H1 (cell line): ENCODE data around the gene B3GAT1. TPM values are rescaled to one million over a fixed set of nuclear protein-coding genes. Genes with fewer than 3 reads are reported as not detected.

Experiments
- CTCF ChIA-PET: fragments of 300-600 bp; sonication (Branson Sonifier 250); formaldehyde crosslinking; loops from one replicate; lab custom pipeline; 2021; ENCODE audit not compliant: partially characterized antibody; lab: Charles Lee
- POLR2A ChIA-PET: fragments of 300-600 bp; sonication (Branson Sonifier 250); formaldehyde crosslinking; loops from one replicate; lab custom pipeline; 2021; ENCODE audit warnings: inconsistent platforms; ENCODE audit not compliant: partially characterized antibody; lab: Charles Lee
- DNase-seq, 2 experiments: peaks; one replicate each; pipeline versions ENCODE4 v3.0.0 to v3.0.0-alpha.2; 2010 to 2022; ENCODE audit warnings: low spot score in 2 of 2, low read depth in 1 of 2, mixed read lengths in 1 of 2
- FAIRE-seq: peaks from 2 replicates; lab custom pipeline; 2011; peaks lifted over from hg19 to GRCh38; lab: Jason Lieb, UNC
- H2AFZ ChIP-seq: 2 replicates; pipeline ENCODE4 v1.8.1; 2012; ENCODE audit warnings: low read length, inconsistent platforms
- H2AK5ac ChIP-seq: 2 replicates; pipeline ENCODE4 v1.6.1; 2013; ENCODE audit warnings: low read depth, low read length
- H2BK120ac ChIP-seq: replicated peaks from 2 replicates; pipeline ENCODE3; 2013; ENCODE audit warnings: low read depth, low read length, inconsistent platforms
- H2BK12ac ChIP-seq: 2 replicates; pipeline ENCODE4 v1.6.1; 2013; ENCODE audit warnings: low read depth, low read length
- H2BK15ac ChIP-seq: 2 replicates; pipeline ENCODE4 v1.6.1; 2013; ENCODE audit warnings: low read length
- H2BK20ac ChIP-seq: 2 replicates; pipeline ENCODE4 v1.6.1; 2013; ENCODE audit warnings: low read length
- H2BK5ac ChIP-seq: 2 replicates; pipeline ENCODE4 v1.6.1; 2013; ENCODE audit warnings: low read depth, low read length
- H3K14ac ChIP-seq: 2 replicates; pipeline ENCODE4 v1.6.1; 2013; ENCODE audit warnings: inconsistent platforms; ENCODE audit not compliant: insufficient read length
- H3K18ac ChIP-seq: 2 replicates; pipeline ENCODE4 v1.6.1; 2013; ENCODE audit warnings: low read length; ENCODE audit errors: extremely low read depth
- H3K23ac ChIP-seq: 2 replicates; pipeline ENCODE4 v1.6.1; 2013; ENCODE audit warnings: inconsistent platforms; ENCODE audit not compliant: insufficient read length
- H3K23me2 ChIP-seq: 2 replicates; pipeline ENCODE4 v1.6.1; 2013; ENCODE audit warnings: low read depth, low read length
- H3K27ac ChIP-seq: 2 replicates; pipeline ENCODE4 v1.6.1; 2011; ENCODE audit warnings: low read depth, low read length, inconsistent platforms
- H3K27me3 ChIP-seq, 4 experiments: replicated peaks in 1 of 4; 1 replicate in 1 of 4; 2 replicates in 3 of 4; pipeline versions ENCODE4 v1.6.1 to v1.8.1; 2011 to 2013; ENCODE audit warnings: low read length in 3 of 4, mild to moderate bottlenecking in 3 of 4, inconsistent platforms in 2 of 4, mixed read lengths in 2 of 4, moderate library complexity in 1 of 4; ENCODE audit not compliant: control insufficient read depth in 3 of 4, insufficient read depth in 3 of 4; ENCODE audit errors: extremely low read depth in 1 of 4
- H3K36me3 ChIP-seq, 4 experiments: 2 replicates each; pipeline versions ENCODE4 v1.6.1 to v1.8.1; 2011 to 2013; ENCODE audit warnings: mild to moderate bottlenecking in 4 of 4, low read length in 3 of 4, moderate library complexity in 2 of 4, control low read depth in 1 of 4, inconsistent platforms in 1 of 4; ENCODE audit not compliant: insufficient read depth in 4 of 4, control insufficient read depth in 2 of 4
- H3K4ac ChIP-seq: replicated peaks from 2 replicates; pipeline ENCODE3; 2013; ENCODE audit warnings: low read length, low read depth, mixed read lengths, inconsistent platforms; ENCODE audit not compliant: insufficient read length
- H3K4me1 ChIP-seq, 4 experiments: replicated peaks in 1 of 4; 1 replicate in 1 of 4; 2 replicates in 3 of 4; pipeline versions ENCODE4 v1.6.1 to v1.8.1; 2011 to 2013; ENCODE audit warnings: low read length in 3 of 4, inconsistent platforms in 2 of 4, mixed read lengths in 1 of 4; ENCODE audit not compliant: insufficient read depth in 4 of 4, control insufficient read depth in 3 of 4
- H3K4me2 ChIP-seq, 2 experiments: 2 replicates each; pipeline versions ENCODE4 v1.6.1 to v1.8.1; 2011 to 2013; ENCODE audit warnings: low read depth in 2 of 2, low read length in 2 of 2, control low read depth in 1 of 2, inconsistent platforms in 1 of 2, mild to moderate bottlenecking in 1 of 2; ENCODE audit not compliant: insufficient read depth in 1 of 2
- H3K4me3 ChIP-seq, 4 experiments: fragments of 200-600, 300-600 bp in 1 of 4; sonication (generic), shearing (Covaris generic), sonication (Bioruptor Twin) in 1 of 4; 2 replicates each; pipeline versions ENCODE4 v1.5.1 to v1.8.1; 2011 to 2016; ENCODE audit warnings: low read length in 4 of 4, low read depth in 3 of 4, control low read depth in 2 of 4, inconsistent platforms in 2 of 4, mild to moderate bottlenecking in 2 of 4, mixed read lengths in 1 of 4, moderate library complexity in 1 of 4; ENCODE audit not compliant: insufficient read depth in 2 of 4; ENCODE audit errors: extremely low read depth in 1 of 4
- H3K56ac ChIP-seq: replicated peaks from 2 replicates; pipeline ENCODE3; 2013; ENCODE audit warnings: low read depth, mild to moderate bottlenecking, mixed read lengths, low read length, inconsistent platforms; ENCODE audit not compliant: insufficient read length
- H3K79me1 ChIP-seq: 2 replicates; pipeline ENCODE4 v1.6.1; 2013; ENCODE audit warnings: low read depth, low read length, control low read depth
- H3K79me2 ChIP-seq, 2 experiments: 2 replicates each; pipeline versions ENCODE4 v1.6.1 to v1.8.1; 2012 to 2013; ENCODE audit warnings: low read length in 2 of 2, mild to moderate bottlenecking in 2 of 2, inconsistent platforms in 1 of 2; ENCODE audit not compliant: insufficient read depth in 2 of 2, control insufficient read depth in 1 of 2
- H3K9ac ChIP-seq, 4 experiments: replicated peaks in 1 of 4; 1 replicate in 1 of 4; 2 replicates in 3 of 4; pipeline versions ENCODE4 v1.6.1 to v1.8.1; 2011 to 2013; ENCODE audit warnings: low read depth in 3 of 4, low read length in 3 of 4, control low read depth in 2 of 4, mild to moderate bottlenecking in 2 of 4, moderate library complexity in 2 of 4, inconsistent platforms in 1 of 4; ENCODE audit errors: extremely low read depth in 1 of 4
- H3K9me3 ChIP-seq, 2 experiments: 2 replicates each; pipeline versions ENCODE4 v1.6.1 to v1.8.1; 2012 to 2013; ENCODE audit warnings: mild to moderate bottlenecking in 2 of 2, moderate library complexity in 2 of 2, control low read depth in 1 of 2, inconsistent platforms in 1 of 2, low read depth in 1 of 2, low read length in 1 of 2, mixed read lengths in 1 of 2; ENCODE audit not compliant: insufficient read depth in 2 of 2
- H4K20me1 ChIP-seq, 2 experiments: replicated peaks in 1 of 2; 2 replicates each; pipeline versions ENCODE3 to v1.8.1; 2011 to 2013; ENCODE audit warnings: inconsistent platforms in 2 of 2, low read length in 2 of 2, mild to moderate bottlenecking in 1 of 2; ENCODE audit not compliant: insufficient read depth in 2 of 2, control insufficient read depth in 1 of 2
- H4K5ac ChIP-seq: 2 replicates; pipeline ENCODE4 v1.6.1; 2013; ENCODE audit warnings: low read length, low read depth, mixed read lengths, inconsistent platforms; ENCODE audit not compliant: insufficient read length
- H4K8ac ChIP-seq: 2 replicates; pipeline ENCODE4 v1.8.0; 2013; ENCODE audit warnings: mild to moderate bottlenecking, moderate library complexity, low read length, inconsistent platforms; ENCODE audit not compliant: insufficient read depth; ENCODE audit errors: extremely low read depth
- H4K91ac ChIP-seq: replicated peaks from 2 replicates; pipeline ENCODE3; 2013; ENCODE audit warnings: low read length, mixed read lengths, inconsistent platforms; ENCODE audit not compliant: insufficient read length
- ASH2L ChIP-seq: fragments of 200-600, 300-600 bp; sonication (generic); IDR thresholded peaks from one replicate; pipeline ENCODE4 v1.7.1; 2017; ENCODE audit warnings: low read length
- CEBPB ChIP-seq: IDR thresholded peaks from 2 replicates; pipeline ENCODE4 v1.6.1; 2012; ENCODE audit warnings: low read depth, low read length
- CTBP2 ChIP-seq: IDR thresholded peaks from 2 replicates; pipeline ENCODE4 v1.7.0; 2011; ENCODE audit warnings: borderline replicate concordance, mild to moderate bottlenecking, moderate library complexity, mixed read lengths, low read length; ENCODE audit not compliant: insufficient read depth, insufficient read length
- E2F6 ChIP-seq: IDR thresholded peaks from 2 replicates; pipeline ENCODE4 v1.6.1; 2012; ENCODE audit warnings: inconsistent platforms
- EGR1 ChIP-seq: IDR thresholded peaks from 2 replicates; pipeline ENCODE4 v1.6.1; 2011; ENCODE audit warnings: low read depth, low read length, borderline replicate concordance
- GABPA ChIP-seq: IDR thresholded peaks from 2 replicates; pipeline ENCODE4 v1.6.1; 2011; ENCODE audit warnings: mild to moderate bottlenecking, low read length, moderate library complexity, borderline replicate concordance; ENCODE audit not compliant: insufficient read depth
- HDAC6 ChIP-seq: IDR thresholded peaks from one replicate; pipeline ENCODE4 v1.7.1; 2012; ENCODE audit warnings: low read depth, mild to moderate bottlenecking, inconsistent platforms, low read length, moderate library complexity
- JUND ChIP-seq: IDR thresholded peaks from 2 replicates; pipeline ENCODE4 v1.6.1; 2011; ENCODE audit warnings: mild to moderate bottlenecking, improper control_type of control experiment, low read length
- PHF8 ChIP-seq: fragments of 200-600 bp; sonication (generic); conservative IDR thresholded peaks from 2 replicates; pipeline ENCODE4 v1.7.1; 2012; ENCODE audit warnings: low read depth, mild to moderate bottlenecking, inconsistent platforms, low read length, moderate library complexity
- POLR2AphosphoS5 ChIP-seq: IDR thresholded peaks from 2 replicates; pipeline ENCODE4 v1.6.1; 2011; ENCODE audit warnings: low read depth, low read length
- SUZ12 ChIP-seq: fragments of 200-600 bp; sonication (generic); IDR thresholded peaks from 2 replicates; pipeline ENCODE4 v1.6.1; 2012; ENCODE audit warnings: mild to moderate bottlenecking, inconsistent platforms, low read length, moderate library complexity, mixed read lengths
- WGBS, 2 experiments: shearing (Covaris generic) in 1 of 2; methylation state at CpG; one replicate each; pipeline versions ENCODE4 v1.1.6 to v1.1.7; 2013 to 2015; ENCODE audit warnings: low lambda C conversion rate in 2 of 2, mixed read lengths in 2 of 2, inconsistent platforms in 1 of 2, low coverage in 1 of 2, missing lambda C conversion rate in 1 of 2; ENCODE audit not compliant: insufficient replicate concordance in 2 of 2, insufficient coverage in 1 of 2, insufficient read length in 1 of 2; ENCODE audit errors: extremely low coverage in 1 of 2, missing lambda C conversion rate in 1 of 2; 5-methylcytosine and 5-hydroxymethylcytosine counted together
- polyA plus RNA-seq, 7 experiments: library from polyadenylated mRNA; depleted of rRNA in 3 of 7; stranded (reverse) in 5 of 7; unstranded in 2 of 7; fragments of >200 nt in 5 of 7; fragments of 200-250 nt in 2 of 7; gene quantifications; 1 replicate in 5 of 7; 2 replicates in 1 of 7; 4 replicates in 1 of 7; pipeline versions ENCODE4 v1.2.1 to v1.2.3, GENCODE V29; 2011 to 2013; ENCODE audit warnings: missing spikeins in 2 of 7, mixed read lengths in 2 of 7
- total RNA-seq: library from RNA; stranded (reverse); fragmentation: NEBNext Ultra II Directional; extraction: Animal tissue kit (Norgen Biotek cat#: 25700); gene quantifications from 2 replicates; pipeline ENCODE4 v1.2.1, GENCODE V29; 2021
- TF ChIP-seq, protein P1 (sequence below): IDR thresholded peaks from 2 replicates; pipeline ENCODE4 v1.6.1; 2011; ENCODE audit warnings: low read length, improper control_type of control experiment

The B3GAT1 gene
- total and polyA plus RNA-seq, 2 of the 8 experiments (the other 6 are each of a cell fraction or from before 2014, with no cell fraction given) = 19.7 to 32.4 TPM

DNA sequence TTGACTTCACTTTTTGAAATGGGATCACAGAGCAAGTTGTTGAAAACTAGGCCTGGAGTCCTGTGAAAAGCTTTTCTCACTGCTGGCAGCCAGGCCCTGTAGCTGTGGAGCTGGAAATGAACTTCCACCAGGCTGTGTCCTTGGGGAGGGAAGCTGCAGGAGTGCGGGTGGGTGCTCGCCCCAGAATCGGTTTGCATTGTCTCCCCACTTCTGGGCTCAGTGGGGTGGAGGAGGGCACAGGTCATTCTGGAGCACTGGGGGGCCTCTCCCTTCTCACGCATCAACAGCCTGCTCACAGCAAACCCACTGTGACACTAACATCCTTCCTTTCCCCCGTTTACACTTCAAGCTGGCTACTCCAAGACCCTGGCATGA lies 65.1 kb downstream of the B3GAT1 start:
- H3K9ac ChIP-seq = no peak overlapping the region
- H4K8ac ChIP-seq = no peak overlapping the region
- WGBS, 2 experiments = 89% methylated on average over 5 of the region's 5 CpGs; no CpG with 5 or more reads in 1 of the 2 experiments
- no peaks in the 10 kb centered on the region for H3K79me2 ChIP-seq
- POLR2A ChIA-PET = no interaction called here
- no peaks in the 10 kb centered on the region for H3K36me3 ChIP-seq
- H2BK20ac ChIP-seq = no peak overlapping the region
- no peak overlapping the region for H2AFZ ChIP-seq
- no peak overlapping the region for H2BK12ac ChIP-seq
- no peak overlapping the region for H3K27ac ChIP-seq
- DNase-seq (peak in 1 of 2 experiments; percentile 41), FAIRE-seq (no peak)
- no peak overlapping the region for H2BK15ac ChIP-seq
- no peak overlapping the region for H3K4me3 ChIP-seq
- H4K91ac ChIP-seq = no peak overlapping the region
- H4K20me1 ChIP-seq = no peaks in the 10 kb centered on the region
- no peaks in the 10 kb centered on the region for H3K23me2 ChIP-seq
- H3K9me3 ChIP-seq = no peaks in the 10 kb centered on the region
- no peak overlapping the region for H2BK5ac ChIP-seq
- no peak overlapping the region for H3K4me2 ChIP-seq
- H3K23ac ChIP-seq = no peak overlapping the region
- no peaks in the 10 kb centered on the region; a peak in 1 of 7 replicates for H3K27me3 ChIP-seq
- no peak overlapping the region for H4K5ac ChIP-seq
- CTCF ChIA-PET = interaction anchor here (0.6 to 2.7 kb wide), 2 partner anchors 73 to 85 kb away, joined by 3 to 8 read pairs; no protein-coding TSS in a partner anchor
- no peak overlapping the region for H2AK5ac ChIP-seq
- peaks cover 0 to 3% (median 1%) of the 10 kb centered on the region in 4 experiments; a peak in 3 of 7 replicates for H3K4me1 ChIP-seq
- H3K4ac ChIP-seq = no peak overlapping the region
- no peak overlapping the region for H3K14ac ChIP-seq
- H2BK120ac ChIP-seq = no peak overlapping the region
- no peak overlapping the region for H3K18ac ChIP-seq
- TF ChIP-seq PHF8 (no peak), CEBPB (no peak), ASH2L (no peak), SUZ12 (no peak), JUND (no peak), CTBP2 (no peak), EGR1 (no peak), GABPA (no peak), POLR2AphosphoS5 (no peak), E2F6 (no peak), HDAC6 (no peak)
- TF ChIP-seq, protein P1, sequence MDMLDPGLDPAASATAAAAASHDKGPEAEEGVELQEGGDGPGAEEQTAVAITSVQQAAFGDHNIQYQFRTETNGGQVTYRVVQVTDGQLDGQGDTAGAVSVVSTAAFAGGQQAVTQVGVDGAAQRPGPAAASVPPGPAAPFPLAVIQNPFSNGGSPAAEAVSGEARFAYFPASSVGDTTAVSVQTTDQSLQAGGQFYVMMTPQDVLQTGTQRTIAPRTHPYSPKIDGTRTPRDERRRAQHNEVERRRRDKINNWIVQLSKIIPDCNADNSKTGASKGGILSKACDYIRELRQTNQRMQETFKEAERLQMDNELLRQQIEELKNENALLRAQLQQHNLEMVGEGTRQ = no peak
- H3K79me1 ChIP-seq = no peaks in the 10 kb centered on the region
- no peak overlapping the region for H3K56ac ChIP-seq
